GM15510 (cell line): ENCODE results near the gene LAMB4.

Experiments used
- POLR2A ChIP-seq: IDR thresholded peaks from 3 replicates; pipeline ENCODE4 v1.6.1; 2011; ENCODE audit warnings: borderline replicate concordance; ENCODE audit not compliant: insufficient read length; ENCODE audit errors: extremely low read depth

Gene LAMB4

GRCh38 chr7:108147031-108147563, 16.9 kb upstream of the LAMB4 start:
- no peak for TF ChIP-seq POLR2A

DNA sequence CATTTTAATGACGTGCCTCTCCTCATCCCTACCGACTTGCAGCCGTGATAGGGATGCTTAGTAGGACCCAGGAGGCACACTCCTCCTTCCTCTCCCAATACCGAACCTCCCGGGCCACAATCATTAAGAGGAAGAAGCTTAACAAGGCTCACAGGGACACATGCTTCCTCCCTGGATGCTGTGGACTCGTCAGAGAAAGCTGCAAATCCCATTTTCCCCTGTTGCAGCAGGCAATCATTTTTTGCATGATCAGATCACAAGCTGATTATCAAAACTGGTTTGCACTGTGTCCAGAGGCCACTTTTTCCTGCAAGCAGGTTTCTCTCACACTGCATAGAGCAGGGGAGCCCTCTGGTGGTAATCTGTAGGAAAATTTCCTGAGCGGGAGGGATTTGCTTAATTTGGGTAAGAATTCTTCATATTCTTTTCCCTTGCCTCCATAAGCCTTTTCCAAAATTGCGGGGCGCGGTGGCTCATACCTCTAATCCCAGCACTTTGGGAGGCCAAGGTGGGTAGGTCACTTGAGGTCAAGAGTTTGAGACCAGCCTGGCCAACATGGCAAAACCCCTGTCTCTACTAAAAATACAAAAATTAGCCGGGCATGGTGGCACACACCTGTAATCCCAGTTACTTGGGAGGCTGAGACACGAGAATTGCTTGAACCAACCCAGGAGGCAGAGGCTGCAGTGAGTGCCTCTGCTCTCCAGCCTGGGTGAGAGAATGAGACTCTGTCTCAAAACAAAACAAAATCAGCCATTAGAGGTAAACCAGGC, 16.1 kb upstream of the LAMB4 start:
- no peak for TF ChIP-seq POLR2A

DNA sequence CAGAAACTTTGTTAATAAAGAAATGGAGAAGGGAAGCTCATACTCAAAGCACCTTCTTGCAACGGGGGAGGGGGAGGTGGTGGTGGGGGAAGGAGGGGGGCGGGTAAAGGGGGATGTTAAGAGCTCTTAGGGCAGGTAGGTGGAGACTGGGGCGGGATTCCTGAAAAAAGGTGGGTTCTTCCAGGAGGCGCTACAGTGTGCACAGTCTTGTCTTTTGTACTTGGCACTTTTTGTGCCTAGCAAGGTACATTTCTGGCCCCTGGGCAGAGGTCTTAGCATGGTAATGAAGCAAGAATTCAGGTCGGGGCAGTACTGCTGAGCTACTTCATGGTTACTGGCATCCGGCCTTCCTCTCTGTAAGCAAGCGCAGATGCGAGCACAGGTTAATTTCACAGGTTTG, 15.2 kb upstream of the LAMB4 start:
- TF ChIP-seq POLR2A = no peak

DNA sequence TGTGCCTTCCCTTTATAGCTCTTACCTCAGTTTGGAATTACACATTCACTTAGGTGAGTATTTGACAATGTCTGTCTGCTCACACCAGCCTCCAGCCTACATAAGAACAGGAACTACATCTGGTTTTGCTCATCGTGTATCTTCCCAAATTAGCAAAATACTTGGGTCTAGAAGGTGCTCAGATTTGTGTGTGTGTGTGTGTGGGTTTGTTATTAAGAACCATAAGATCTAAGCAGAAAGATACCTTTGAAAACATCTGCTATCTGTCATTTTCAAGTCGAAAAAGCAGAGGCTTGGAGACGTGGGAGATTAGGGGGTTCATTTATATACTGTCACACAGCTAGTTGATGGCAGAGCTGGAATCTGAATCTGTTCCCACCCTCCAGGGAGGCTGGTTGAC, 14.8 kb upstream of the LAMB4 start:
- TF ChIP-seq POLR2A = no peak

GRCh38 chr7:108143658-108144420, 13.7 kb upstream of the LAMB4 start:
- no peak for TF ChIP-seq POLR2A

DNA sequence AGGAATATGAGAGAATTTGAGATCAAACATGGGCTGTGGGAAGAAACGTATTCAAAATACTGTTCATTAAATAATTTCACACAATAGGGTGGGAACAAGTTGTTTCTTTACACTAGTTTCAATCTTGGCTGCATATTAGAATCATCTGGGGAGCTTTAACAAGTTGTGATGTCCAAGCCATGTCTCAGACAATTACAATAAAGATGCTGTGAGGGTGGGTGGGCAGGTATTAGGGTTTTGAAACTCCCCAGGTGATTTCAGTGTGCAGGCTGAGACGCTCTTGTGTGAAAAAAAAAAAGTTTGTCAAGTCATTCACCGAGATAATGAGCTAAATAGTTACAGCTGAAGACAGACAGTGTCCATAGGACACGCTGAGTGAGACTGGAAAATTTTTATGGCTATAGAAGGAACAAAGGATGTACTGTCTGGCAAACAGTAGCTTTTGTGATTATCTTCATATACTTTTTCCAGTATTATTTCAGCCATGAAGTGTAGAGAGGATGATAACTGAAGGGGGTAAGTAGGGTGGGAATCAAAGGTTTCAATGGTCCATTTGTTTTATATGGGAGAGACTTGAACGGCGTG, 12.6 kb upstream of the LAMB4 start:
- TF ChIP-seq POLR2A = no peak

DNA sequence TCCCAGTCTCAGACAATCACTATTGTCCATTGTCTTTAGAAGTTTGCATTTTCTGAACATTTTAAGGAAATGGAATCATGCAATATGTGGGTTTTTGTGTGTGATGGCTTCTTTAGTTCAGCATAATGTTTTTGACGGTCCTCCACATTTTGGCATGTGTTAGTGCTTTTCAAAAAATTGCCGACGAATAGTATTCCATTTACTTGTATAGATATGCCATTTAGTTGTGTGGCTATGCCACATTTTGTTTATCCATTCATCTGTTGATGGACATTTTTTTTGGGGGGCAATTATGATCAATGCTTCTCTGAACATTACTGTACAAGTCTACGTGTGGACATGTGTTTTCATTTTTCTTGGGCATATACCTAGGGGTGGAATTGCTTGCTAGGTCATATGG, 12.0 kb upstream of the LAMB4 start:
- TF ChIP-seq POLR2A = no peak

DNA sequence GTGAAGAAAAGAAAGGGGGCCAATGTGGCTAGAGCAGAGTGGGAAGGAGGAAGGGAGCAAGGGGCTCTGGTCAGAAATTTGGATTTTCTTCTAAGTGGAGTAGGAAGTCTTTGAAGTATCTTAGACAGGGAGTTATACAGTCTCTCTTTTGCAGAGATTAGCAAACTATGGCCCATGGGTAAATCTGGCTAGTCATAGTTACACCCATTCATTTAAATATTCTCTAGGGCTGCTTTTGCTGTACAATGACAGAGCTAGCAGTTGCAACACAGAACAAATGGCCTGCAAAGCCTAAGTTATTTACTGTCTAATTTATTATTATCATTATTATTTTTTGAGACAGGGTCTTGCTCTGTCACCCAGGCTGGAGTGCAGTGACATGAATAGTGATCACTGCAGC, 10.5 kb upstream of the LAMB4 start:
- TF ChIP-seq POLR2A = no peak

DNA sequence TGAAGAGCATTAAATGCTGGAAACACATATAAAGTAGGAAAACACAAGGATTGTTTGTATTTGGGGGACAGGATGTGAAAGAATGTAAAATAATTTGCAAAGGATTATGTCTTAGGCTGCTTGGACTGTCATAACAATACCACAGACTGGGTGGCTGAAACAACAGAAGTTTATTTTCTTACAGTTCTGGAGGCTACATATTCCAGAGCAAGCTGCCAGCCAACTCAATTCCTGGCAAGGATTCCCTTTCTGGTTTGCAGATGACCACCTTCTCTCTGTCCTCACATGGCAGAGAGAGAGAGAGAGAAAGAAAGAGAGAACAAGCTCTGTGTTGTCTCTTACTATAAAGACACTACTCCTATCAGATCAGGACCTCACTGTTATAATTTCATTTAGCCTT, 8.8 kb upstream of the LAMB4 start:
- no peak for TF ChIP-seq POLR2A

- no peak for TF ChIP-seq POLR2A
Measured at GRCh38 chr7:108137993-108138392, 7.8 kb upstream of the LAMB4 start.

DNA sequence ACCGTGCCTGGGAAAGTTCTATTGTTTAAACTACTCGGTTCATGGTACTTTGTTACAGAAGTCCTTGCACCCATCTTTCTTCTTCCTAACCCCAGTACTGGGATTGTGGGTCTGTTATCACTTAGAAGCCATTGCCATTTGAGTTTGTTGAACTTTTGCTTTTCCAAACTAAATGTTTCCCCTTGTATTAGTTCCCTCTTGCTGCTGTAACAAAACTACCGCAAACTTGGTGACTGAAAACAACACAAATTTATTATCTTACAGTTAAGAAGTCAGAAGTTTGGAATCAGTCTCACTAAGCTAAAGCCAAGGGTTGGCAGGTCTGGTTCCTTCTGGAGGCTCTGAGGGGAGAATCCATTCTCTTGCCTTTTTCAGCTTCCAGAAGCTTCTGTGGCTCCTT, 6.9 kb upstream of the LAMB4 start:
- TF ChIP-seq POLR2A = no peak

DNA sequence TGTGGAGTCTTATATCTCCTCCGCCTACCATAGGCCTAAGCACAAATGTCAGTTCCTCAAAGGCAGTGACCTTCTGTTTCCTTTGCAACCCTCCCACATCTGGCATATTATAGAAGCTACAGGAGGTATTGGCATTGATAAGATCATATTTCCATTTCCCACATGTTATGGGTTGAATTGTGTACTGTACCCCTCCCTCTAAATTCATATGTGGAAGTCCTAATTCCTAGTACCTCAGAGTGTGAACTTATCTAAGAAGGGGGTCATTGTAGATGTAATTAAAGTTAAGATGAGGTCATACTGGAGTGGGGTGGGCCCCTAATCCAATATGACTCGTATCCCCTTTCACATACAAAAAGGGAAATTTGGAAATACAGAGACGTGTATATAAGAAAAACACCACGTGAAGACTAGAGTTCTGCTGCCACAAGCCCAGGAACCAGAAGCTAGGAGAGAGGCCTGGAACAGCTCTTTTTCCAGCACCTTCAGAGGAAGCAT, 6.1 kb upstream of the LAMB4 start:
- no peak for TF ChIP-seq POLR2A

DNA sequence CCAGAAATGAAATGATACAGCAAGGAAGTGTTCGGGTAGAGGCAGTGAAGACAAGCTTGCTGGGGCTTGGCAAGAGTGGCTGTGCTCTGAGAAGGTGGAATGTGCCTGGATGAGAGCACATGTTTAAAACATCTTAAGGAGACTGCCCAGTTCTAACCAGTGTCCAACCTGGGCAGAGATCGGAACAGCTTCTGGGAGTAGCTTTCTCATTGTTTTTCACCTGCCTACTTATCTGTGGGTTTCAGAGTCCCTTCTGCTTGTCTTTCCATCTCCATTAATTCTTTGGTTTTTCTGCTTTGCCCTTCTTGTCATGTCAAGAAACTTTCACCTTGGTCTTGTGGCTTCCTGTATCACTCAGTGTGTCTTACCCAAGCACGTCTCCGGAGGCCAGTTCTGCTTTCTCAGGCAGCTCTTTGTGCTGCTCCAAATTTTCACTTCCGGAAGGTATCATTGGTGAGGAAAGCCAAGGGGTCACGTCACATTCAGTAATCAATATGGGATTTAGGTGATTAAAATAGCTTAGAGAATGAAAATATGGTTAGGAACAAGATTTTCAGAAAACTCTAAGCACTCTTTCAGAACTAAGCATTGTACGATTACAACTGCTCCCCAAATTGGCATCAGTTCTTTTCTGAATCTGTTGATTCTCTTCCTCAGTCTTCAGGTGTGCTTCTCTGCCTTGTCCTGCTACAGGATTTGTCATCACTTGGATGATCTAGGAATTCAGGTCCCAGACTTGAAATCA, 5.5 kb upstream of the LAMB4 start:
- no peak for TF ChIP-seq POLR2A

DNA sequence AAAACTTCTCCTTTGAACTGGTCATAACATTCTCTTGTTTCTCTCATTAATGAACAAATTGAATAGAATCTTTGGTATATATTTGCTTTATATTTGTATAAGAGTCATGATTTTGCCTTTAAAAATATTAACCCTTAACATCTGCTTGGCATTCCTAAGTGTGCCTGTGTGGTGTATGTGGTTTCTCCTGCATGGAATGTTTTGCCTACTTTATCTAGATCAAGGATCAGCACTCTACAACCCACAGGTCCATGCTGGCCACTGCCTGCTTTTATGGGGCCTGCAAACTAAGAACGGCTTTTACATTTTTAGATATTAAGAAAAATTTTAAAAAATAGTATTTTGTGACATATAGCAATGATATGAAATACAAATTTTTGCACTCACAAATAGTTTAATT, 4.3 kb upstream of the LAMB4 start:
- TF ChIP-seq POLR2A = no peak
